H9 (cell line): Measurements from ENCODE around the gene ADGRF1. TPM values are rescaled to one million over a fixed set of nuclear protein-coding genes. Genes with fewer than 3 reads are reported as not detected.

ENCODE experiments used
- DNase-seq: peaks from one replicate; pipeline ENCODE4 v3.0.0-alpha.2; 2017
- H2AFZ ChIP-seq: one replicate; pipeline ENCODE4 v1.6.1; 2013; ENCODE audit warnings: mild to moderate bottlenecking, low read length, control low read depth, moderate library complexity
- H2AK5ac ChIP-seq: 2 replicates; pipeline ENCODE4 v1.6.1; 2013; ENCODE audit warnings: low read length, control low read depth, mixed read lengths; ENCODE audit not compliant: insufficient read length
- H2BK120ac ChIP-seq: one replicate; pipeline ENCODE4 v1.6.1; 2013; ENCODE audit warnings: low read depth, mild to moderate bottlenecking, low read length, control low read depth, inconsistent platforms; ENCODE audit not compliant: poor library complexity, severe bottlenecking
- H2BK12ac ChIP-seq: 2 replicates; pipeline ENCODE4 v1.6.1; 2013; ENCODE audit warnings: low read length, control low read depth, mixed read lengths, low read depth; ENCODE audit not compliant: insufficient read length
- H2BK15ac ChIP-seq: 2 replicates; pipeline ENCODE4 v1.6.1; 2013; ENCODE audit warnings: low read depth, low read length, control low read depth
- H2BK20ac ChIP-seq: one replicate; pipeline ENCODE4 v1.6.1; 2013; ENCODE audit warnings: low read depth, mild to moderate bottlenecking, low read length, control low read depth, inconsistent platforms; ENCODE audit not compliant: poor library complexity, severe bottlenecking
- H2BK5ac ChIP-seq: 2 replicates; pipeline ENCODE4 v1.6.1; 2013; ENCODE audit warnings: low read length, control low read depth, mixed read lengths; ENCODE audit not compliant: insufficient read length
- H3K14ac ChIP-seq: 2 replicates; pipeline ENCODE4 v1.6.1; 2013; ENCODE audit warnings: low read length, control low read depth; ENCODE audit not compliant: insufficient read depth
- H3K18ac ChIP-seq: 2 replicates; pipeline ENCODE4 v1.6.1; 2013; ENCODE audit warnings: low read depth, mild to moderate bottlenecking, mixed read lengths, low read length, control low read depth; ENCODE audit not compliant: insufficient read length
- H3K23ac ChIP-seq: 2 replicates; pipeline ENCODE4 v1.6.1; 2013; ENCODE audit warnings: low read length, control low read depth, mixed read lengths, low read depth; ENCODE audit not compliant: insufficient read length
- H3K23me2 ChIP-seq: 2 replicates; pipeline ENCODE4 v1.6.1; 2013; ENCODE audit warnings: low read depth, mild to moderate bottlenecking, mixed read lengths, low read length, control low read depth; ENCODE audit not compliant: insufficient read length, poor library complexity, severe bottlenecking
- H3K27ac ChIP-seq: 2 replicates; pipeline ENCODE4 v1.5.1; 2013; ENCODE audit warnings: low read length, control low read depth, mixed read lengths, low read depth; ENCODE audit not compliant: insufficient read length
- H3K27me3 ChIP-seq: 2 replicates; pipeline ENCODE4 v1.6.1; 2013; ENCODE audit warnings: low read length, control low read depth, inconsistent platforms; ENCODE audit not compliant: insufficient read depth
- H3K4ac ChIP-seq: 2 replicates; pipeline ENCODE4 v1.6.1; 2013; ENCODE audit warnings: low read depth, mild to moderate bottlenecking, control low read depth, inconsistent platforms, low read length, moderate library complexity
- H3K4me1 ChIP-seq: 2 replicates; pipeline ENCODE4 v1.6.1; 2013; ENCODE audit warnings: low read length, control low read depth, inconsistent platforms; ENCODE audit not compliant: insufficient read depth
- H3K4me2 ChIP-seq: 2 replicates; pipeline ENCODE4 v1.6.1; 2013; ENCODE audit warnings: low read length, control low read depth, mixed read lengths; ENCODE audit not compliant: insufficient read length, insufficient read depth
- H3K56ac ChIP-seq: 2 replicates; pipeline ENCODE4 v1.6.1; 2013; ENCODE audit warnings: low read depth, mild to moderate bottlenecking, mixed read lengths, low read length, control low read depth; ENCODE audit not compliant: insufficient read length
- H3K79me1 ChIP-seq: 2 replicates; pipeline ENCODE4 v1.6.1; 2013; ENCODE audit warnings: low read depth, mild to moderate bottlenecking, moderate library complexity, low read length, control low read depth, inconsistent platforms; ENCODE audit not compliant: insufficient read depth, poor library complexity, severe bottlenecking
- H3K79me2 ChIP-seq: 2 replicates; pipeline ENCODE4 v1.6.1; 2013; ENCODE audit warnings: low read length, control low read depth, inconsistent platforms; ENCODE audit not compliant: insufficient read depth
- H3K9ac ChIP-seq: 2 replicates; pipeline ENCODE4 v1.6.1; 2013; ENCODE audit warnings: low read length, control low read depth, mixed read lengths; ENCODE audit not compliant: insufficient read length; ENCODE audit errors: extremely low read depth
- H3K9me3 ChIP-seq: one replicate; pipeline ENCODE4 v1.6.1; 2013; ENCODE audit warnings: low read depth, low read length, inconsistent platforms; ENCODE audit not compliant: control insufficient read depth
- H3T11ph ChIP-seq: one replicate; pipeline ENCODE4 v1.6.1; 2013; ENCODE audit warnings: mild to moderate bottlenecking, low read length, control low read depth, inconsistent platforms
- H4K20me1 ChIP-seq: one replicate; pipeline ENCODE4 v1.6.1; 2013; ENCODE audit not compliant: control insufficient read depth, insufficient read length, insufficient read depth
- H4K5ac ChIP-seq: 2 replicates; pipeline ENCODE4 v1.6.1; 2013; ENCODE audit warnings: low read depth, mild to moderate bottlenecking, mixed read lengths, low read length, control low read depth; ENCODE audit not compliant: insufficient read length
- H4K8ac ChIP-seq: replicated peaks from 2 replicates; pipeline ENCODE4 v1.6.1; 2013; ENCODE audit warnings: low read length, control low read depth, mixed read lengths, low read depth; ENCODE audit not compliant: insufficient read length
- H4K91ac ChIP-seq: 2 replicates; pipeline ENCODE4 v1.6.1; 2013; ENCODE audit warnings: low read depth, mild to moderate bottlenecking, moderate library complexity, mixed read lengths, low read length, control low read depth; ENCODE audit not compliant: insufficient read length
- H3K27ac Mint-ChIP-seq, 3 experiments: 2 replicates in 2 of 3; 3 replicates in 1 of 3; pipeline ENCODE4 v1.8.0; 2020 to 2021; ENCODE audit warnings: mixed read lengths in 3 of 3, mild to moderate bottlenecking in 1 of 3, moderate library complexity in 1 of 3
- H3K27me3 Mint-ChIP-seq: 2 replicates; pipeline ENCODE4 v1.8.0; 2021; ENCODE audit warnings: low read depth, mild to moderate bottlenecking, moderate library complexity, mixed read lengths
- H3K36me3 Mint-ChIP-seq, 3 experiments: 2 replicates in 2 of 3; 3 replicates in 1 of 3; pipeline ENCODE4 v1.8.0; 2020 to 2021; ENCODE audit warnings: low read depth in 3 of 3, mixed read lengths in 3 of 3; ENCODE audit not compliant: insufficient read depth in 1 of 3
- H3K4me1 Mint-ChIP-seq, 2 experiments: 2 replicates each; pipeline ENCODE4 v1.8.0; 2020; ENCODE audit warnings: mixed read lengths in 2 of 2
- H3K4me3 Mint-ChIP-seq, 2 experiments: 2 replicates in 1 of 2; 3 replicates in 1 of 2; pipeline ENCODE4 v1.8.0; 2020 to 2021; ENCODE audit warnings: mild to moderate bottlenecking in 2 of 2, mixed read lengths in 2 of 2, moderate library complexity in 1 of 2
- H3K9me3 Mint-ChIP-seq, 2 experiments: 2 replicates in 1 of 2; 3 replicates in 1 of 2; pipeline ENCODE4 v1.8.0; 2020; ENCODE audit warnings: mild to moderate bottlenecking in 2 of 2, mixed read lengths in 2 of 2, moderate library complexity in 1 of 2
- CTCF ChIP-seq: fragments of 200-600 bp; sonication (generic); conservative IDR thresholded peaks from 3 replicates; pipeline ENCODE4 v1.8.0; 2021; ENCODE audit warnings: antibody characterized with exemption, mild to moderate bottlenecking
- WGBS: extraction: QIAGEN DNeasy Blood & Tissue Kit; methylation state at CpG from one replicate; pipeline ENCODE4 v1.1.7; 2013; ENCODE audit warnings: missing lambda C conversion rate, low lambda C conversion rate, mixed read lengths; ENCODE audit not compliant: insufficient read length; ENCODE audit errors: extremely low coverage; 5-methylcytosine and 5-hydroxymethylcytosine counted together
- total RNA-seq: library from RNA; stranded (reverse); gene quantifications from 2 replicates; pipeline ENCODE4 v1.2.1, GENCODE V29; 2021

The ADGRF1 gene
- total RNA-seq, 1 experiment from 2014 or later = not detected

- Histone ChIP-seq H4K5ac (no peak overlapping the region), H3K56ac (no peak overlapping the region), H2BK120ac (no peak overlapping the region), H2BK5ac (no peak overlapping the region), H3K27ac (no peak overlapping the region), H4K20me1 (no peaks in the 10 kb centered on the region), H3K9me3 (no peaks in the 10 kb centered on the region), H3T11ph (no peak overlapping the region), H4K91ac (no peak overlapping the region), H3K4me2 (no peak overlapping the region), H3K27me3 (no peaks in the 10 kb centered on the region), H3K79me2 (no peaks in the 10 kb centered on the region), H4K8ac (no peak overlapping the region), H3K14ac (no peak overlapping the region), H3K79me1 (no peaks in the 10 kb centered on the region), H2AK5ac (no peak overlapping the region), H3K4me1 (no peaks in the 10 kb centered on the region; the same call in 1 of the 2 replicates), H3K9ac (no peak overlapping the region), H2AFZ (no peak overlapping the region), H3K23me2 (no peaks in the 10 kb centered on the region), H3K23ac (no peak overlapping the region), H3K4ac (no peak overlapping the region), H2BK12ac (no peak overlapping the region), H2BK15ac (no peak overlapping the region), H2BK20ac (no peak overlapping the region), H3K18ac (no peak overlapping the region)
- Mint-ChIP-seq H3K27ac (no peak overlapping the region), H3K9me3 (no peaks in the 10 kb centered on the region), H3K36me3 (no peaks in the 10 kb centered on the region), H3K4me1 (peaks cover 3 to 9% of the 10 kb centered on the region in 2 experiments; a peak in 3 of 4 replicates), H3K27me3 (no peaks in the 10 kb centered on the region), H3K4me3 (no peak overlapping the region)
- peak; percentile 54 for TF ChIP-seq CTCF
- no CpG with 5 or more reads among the region's 7 CpGs for WGBS
- DNase-seq = peak; percentile 50
These were observed 37.5 kb upstream of the ADGRF1 start for GRCh38 chr6:47079638-47080037.
